ENCODE measurements around the gene TROAP. TPM values are rescaled to one million over a fixed set of nuclear protein-coding genes. Genes with fewer than 3 reads are reported as not detected.

Gene TROAP
- polyA plus RNA-seq, 3 donors = 0.05 TPM; not detected in 2

GRCh38 chr12:49274396-49275069 lies 48.5 kb upstream of the TROAP start:
- peaks cover 38 to 46% of the 10 kb centered on the region in 2 donors for H3K36me3 Mint-ChIP-seq
- no peak overlapping the region for H3K4me3 ChIP-seq (replicated peaks in 1 of 3; ENCODE audit: low read depth in 2 of 3, low read length in 3 of 3)
- H3K27ac ChIP-seq (ENCODE audit: low read depth in 1 of 2, low read length in 2 of 2) = no peak overlapping the region
- H3K9ac ChIP-seq (ENCODE audit: insufficient read depth, low read length, poor library complexity, severe bottlenecking) = no peak overlapping the region
- H3K27me3 ChIP-seq (ENCODE audit: control insufficient read depth in 2 of 2, insufficient read depth in 2 of 2, low read length in 2 of 2) = no peaks in the 10 kb centered on the region
- peaks cover 16% of the 10 kb centered on the region for H3K79me2 ChIP-seq (ENCODE audit: insufficient read depth, low read length)
- DNase-seq = no peak
- peaks cover 0 to 3% (median 2%) of the 10 kb centered on the region in 3 donors for H3K27me3 Mint-ChIP-seq (ENCODE audit: low read depth in 3 of 3)
- H3K4me1 ChIP-seq (ENCODE audit: control insufficient read depth in 1 of 2, insufficient read depth in 2 of 2, low read length in 2 of 2) = peaks cover 2 to 3% of the 10 kb centered on the region in 2 donors
- peak overlapping the region in 2 of 7 donors; percentile 21 to 57 for H3K27ac Mint-ChIP-seq
- peaks cover 27% of the 10 kb centered on the region for H4K20me1 ChIP-seq (ENCODE audit: insufficient read depth, low read length)
- H3K4me1 Mint-ChIP-seq = peaks cover 4% of the 10 kb centered on the region
- 88% methylated on average over 5 of the region's 7 CpGs for WGBS (ENCODE audit: insufficient coverage)
- TF ChIP-seq, protein P1, sequence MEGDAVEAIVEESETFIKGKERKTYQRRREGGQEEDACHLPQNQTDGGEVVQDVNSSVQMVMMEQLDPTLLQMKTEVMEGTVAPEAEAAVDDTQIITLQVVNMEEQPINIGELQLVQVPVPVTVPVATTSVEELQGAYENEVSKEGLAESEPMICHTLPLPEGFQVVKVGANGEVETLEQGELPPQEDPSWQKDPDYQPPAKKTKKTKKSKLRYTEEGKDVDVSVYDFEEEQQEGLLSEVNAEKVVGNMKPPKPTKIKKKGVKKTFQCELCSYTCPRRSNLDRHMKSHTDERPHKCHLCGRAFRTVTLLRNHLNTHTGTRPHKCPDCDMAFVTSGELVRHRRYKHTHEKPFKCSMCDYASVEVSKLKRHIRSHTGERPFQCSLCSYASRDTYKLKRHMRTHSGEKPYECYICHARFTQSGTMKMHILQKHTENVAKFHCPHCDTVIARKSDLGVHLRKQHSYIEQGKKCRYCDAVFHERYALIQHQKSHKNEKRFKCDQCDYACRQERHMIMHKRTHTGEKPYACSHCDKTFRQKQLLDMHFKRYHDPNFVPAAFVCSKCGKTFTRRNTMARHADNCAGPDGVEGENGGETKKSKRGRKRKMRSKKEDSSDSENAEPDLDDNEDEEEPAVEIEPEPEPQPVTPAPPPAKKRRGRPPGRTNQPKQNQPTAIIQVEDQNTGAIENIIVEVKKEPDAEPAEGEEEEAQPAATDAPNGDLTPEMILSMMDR (IDR thresholded peaks at IDR 0.05) = no peak
- no peaks in the 10 kb centered on the region for H3K9me3 Mint-ChIP-seq
- no peak overlapping the region for H3K4me2 ChIP-seq (replicated peaks; ENCODE audit: extremely low read depth, low read length, poor library complexity, severe bottlenecking)
- intact Hi-C loops (cut with micrococcal nuclease) = no loop called here
- no peak overlapping the region for H3K4me3 Mint-ChIP-seq
- peaks cover 45 to 47% of the 10 kb centered on the region in 2 donors for H3K36me3 ChIP-seq (replicated peaks in 1 of 2; ENCODE audit: control insufficient read depth in 1 of 2, insufficient read depth in 2 of 2, low read length in 2 of 2)
- H3K9me3 ChIP-seq (replicated peaks in 1 of 2; ENCODE audit: control insufficient read depth in 1 of 2, insufficient read depth in 1 of 2, low read length in 2 of 2) = no peaks in the 10 kb centered on the region
- no peak overlapping the region for H2AFZ ChIP-seq (ENCODE audit: insufficient read depth, low read depth, low read length, poor library complexity, severe bottlenecking)

DNA sequence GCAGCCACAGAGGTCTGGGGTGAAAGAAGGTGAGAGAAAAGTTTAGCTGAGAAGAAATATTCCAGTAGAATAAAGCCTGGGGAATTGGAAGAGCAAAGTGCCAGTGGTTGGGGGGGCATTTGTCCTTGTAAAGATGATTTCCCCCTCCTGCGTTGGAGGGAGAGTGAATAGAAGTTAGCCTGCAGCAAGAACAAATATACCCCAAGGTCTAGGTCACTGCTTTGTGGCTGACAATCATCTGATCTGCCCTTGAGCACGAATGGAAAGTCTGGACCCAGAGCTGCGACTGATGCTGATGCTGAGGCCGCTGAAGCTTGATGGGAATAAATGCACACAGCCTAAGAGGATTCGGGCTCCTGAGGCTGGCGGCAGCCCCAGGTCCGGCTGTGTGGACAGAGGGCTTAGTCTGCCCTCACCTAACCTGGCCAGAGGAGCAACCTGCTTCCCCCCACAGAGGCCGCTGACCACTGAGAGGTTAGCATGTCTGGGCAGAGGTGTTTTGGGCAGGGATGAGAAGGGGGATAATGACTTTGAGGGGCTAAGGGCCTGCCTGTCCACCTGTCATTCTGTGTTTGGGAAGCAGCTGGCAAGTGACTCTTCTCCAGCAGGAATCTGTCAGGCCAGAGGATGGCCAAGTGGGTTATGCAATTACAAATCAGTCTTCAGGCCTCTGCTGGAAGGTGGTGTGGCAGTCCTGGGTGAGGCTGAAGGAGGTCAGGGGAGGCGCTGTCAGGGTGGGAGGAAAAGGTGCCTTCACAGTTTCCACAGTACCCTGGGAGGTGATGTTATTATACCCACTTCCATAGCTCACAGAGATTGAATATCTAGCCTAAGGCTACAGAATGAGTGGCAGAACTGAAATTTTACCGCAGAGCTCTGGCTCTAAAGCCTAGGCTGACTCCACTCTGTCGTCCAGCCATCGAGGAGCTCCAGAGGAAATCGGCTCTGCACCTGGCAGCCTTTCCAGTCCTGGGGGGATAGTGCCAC lies 46.5 kb upstream of the TROAP start:
- Mint-ChIP-seq H3K27ac (peak overlapping the region in 3 of 7 donors; percentile 27 to 37 (median 28)), H3K4me1 (peaks cover 19% of the 10 kb centered on the region)
- WGBS (ENCODE audit: insufficient coverage) = 95% methylated on average over 11 of the region's 13 CpGs

More for the DNA sequence above, 46.5 kb upstream of the TROAP start:
- peaks cover 23 to 28% of the 10 kb centered on the region in 2 donors for H3K36me3 Mint-ChIP-seq
- intact Hi-C loops (cut with micrococcal nuclease) = no loop called here
- H3K4me3 Mint-ChIP-seq = no peak overlapping the region
- Histone ChIP-seq H3K4me3 (replicated peaks in 1 of 3; ENCODE audit: low read depth in 2 of 3, low read length in 3 of 3) (no peak overlapping the region), H3K4me2 (replicated peaks; ENCODE audit: extremely low read depth, low read length, poor library complexity, severe bottlenecking) (no peak overlapping the region), H3K27ac (ENCODE audit: low read depth in 1 of 2, low read length in 2 of 2) (no peak overlapping the region), H2AFZ (ENCODE audit: insufficient read depth, low read depth, low read length, poor library complexity, severe bottlenecking) (no peak overlapping the region), H3K9ac (ENCODE audit: insufficient read depth, low read length, poor library complexity, severe bottlenecking) (no peak overlapping the region), H3K9me3 (replicated peaks in 1 of 2; ENCODE audit: control insufficient read depth in 1 of 2, insufficient read depth in 1 of 2, low read length in 2 of 2) (no peaks in the 10 kb centered on the region), H4K20me1 (ENCODE audit: insufficient read depth, low read length) (peaks cover 12% of the 10 kb centered on the region), H3K27me3 (ENCODE audit: control insufficient read depth in 2 of 2, insufficient read depth in 2 of 2, low read length in 2 of 2) (no peaks in the 10 kb centered on the region), H3K4me1 (ENCODE audit: control insufficient read depth in 1 of 2, insufficient read depth in 2 of 2, low read length in 2 of 2) (peaks cover 18 to 20% of the 10 kb centered on the region in 2 donors), H3K79me2 (ENCODE audit: insufficient read depth, low read length) (peaks cover under 1% of the 10 kb centered on the region), H3K36me3 (replicated peaks in 1 of 2; ENCODE audit: control insufficient read depth in 1 of 2, insufficient read depth in 2 of 2, low read length in 2 of 2) (peaks cover 24 to 26% of the 10 kb centered on the region in 2 donors)
- no peak for DNase-seq
- TF ChIP-seq, protein P1 (IDR thresholded peaks at IDR 0.05) = no peak
- peaks cover 0 to 1% (median 0%) of the 10 kb centered on the region in 7 donors for H3K9me3 Mint-ChIP-seq
- peaks cover 1 to 3% (median 3%) of the 10 kb centered on the region in 3 donors for H3K27me3 Mint-ChIP-seq (ENCODE audit: low read depth in 3 of 3)

Measured in CD14-positive monocyte (primary cell).